Sigmoid colon (tissue), 7 donors: ENCODE results near the gene TUBAL3. TPM values are rescaled to one million over a fixed set of nuclear protein-coding genes. Genes with fewer than 3 reads are reported as not detected.
"Not testable (repeated sequence)": the region's sequence is repeated elsewhere in the genome, so short reads cannot be mapped to it uniquely, and the experiment has no call there.

ENCODE experiments used
- DNase-seq: peaks from one replicate; pipeline ENCODE4 v3.0.0-alpha.2; 2019
- H3K27ac ChIP-seq, 4 donors: fragments of 200-600 bp; sonication (generic); one replicate each; pipeline ENCODE4 v1.5.1; 2016 to 2019; ENCODE audit warnings: mild to moderate bottlenecking in 1 of 4
- H3K27me3 ChIP-seq, 3 donors: fragments of 200-600 bp; sonication (generic); one replicate each; pipeline ENCODE4 v1.5.1; 2019; ENCODE audit warnings: mild to moderate bottlenecking in 1 of 3
- H3K36me3 ChIP-seq, 4 donors: fragments of 200-600 bp; sonication (generic); one replicate each; pipeline ENCODE4 v1.5.1; 2016 to 2019
- H3K4me1 ChIP-seq, 4 donors: fragments of 200-600 bp; sonication (generic); one replicate each; pipeline ENCODE4 v1.5.1; 2017 to 2019
- H3K4me3 ChIP-seq, 4 donors: fragments of 200-600 bp; sonication (generic); one replicate each; pipeline ENCODE4 v1.5.1; 2017 to 2019; ENCODE audit warnings: mild to moderate bottlenecking in 2 of 4, moderate library complexity in 1 of 4
- H3K9me3 ChIP-seq, 4 donors: fragments of 200-600 bp in 3 of 4; sonication (generic) in 3 of 4; one replicate each; pipeline versions ENCODE4 v1.5.1 to v1.6.1; 2013 to 2019
- EP300 ChIP-seq, 4 donors: sonication (generic); formaldehyde crosslinking; IDR thresholded peaks; one replicate each; pipeline ENCODE4 v1.6.1; 2017; ENCODE audit warnings: antibody characterized with exemption in 4 of 4
- POLR2A ChIP-seq, 2 donors: fragments of 450-650 bp; IDR thresholded peaks; one replicate each; pipeline ENCODE4 v1.6.1; 2016; ENCODE audit warnings: antibody characterized with exemption in 2 of 2, mild to moderate bottlenecking in 2 of 2, moderate library complexity in 2 of 2
- POLR2AphosphoS5 ChIP-seq, 4 donors: sonication (generic); formaldehyde crosslinking; IDR thresholded peaks; one replicate each; pipeline ENCODE4 v1.6.1; 2017; ENCODE audit warnings: antibody characterized with exemption in 4 of 4
- WGBS, 2 donors: extraction: QIAGEN DNeasy Blood & Tissue Kit; methylation state at CpG; one replicate each; pipeline ENCODE4 v1.1.7; 2013; 5-methylcytosine and 5-hydroxymethylcytosine counted together
- intact Hi-C: fragments of 100-400 bp; cut with DNase I; formaldehyde crosslinking; loops from one replicate; pipeline ENCODE4 v1.15.1; 2023
- polyA plus RNA-seq, 3 donors: library from polyadenylated mRNA; stranded (reverse); fragments of 200-250 nt; gene quantifications; one replicate each; pipeline ENCODE4 v1.2.3, GENCODE V29; 2013
- total RNA-seq, 4 donors: library from RNA; depleted of rRNA; stranded (reverse); fragments of >200 nt; gene quantifications; one replicate each; pipeline ENCODE4 v1.1.0, GENCODE V29; 2016
- TF ChIP-seq, protein P1 (sequence below), 4 experiments: fragments of 450-650 bp in 3 of 4; fragments of 200-600 bp in 1 of 4; IDR thresholded peaks; one replicate each; pipeline ENCODE4 v1.5.1; 2016 to 2019; ENCODE audit warnings: antibody characterized with exemption in 4 of 4, mild to moderate bottlenecking in 3 of 4, moderate library complexity in 2 of 4
- donor health status: healthy with polysubstance abuse.
- donor health status: Bipolar disorder and iron deficiency.
- donor health status: healthy.

The TUBAL3 gene
- total and polyA plus RNA-seq, 7 donors: 15.3 to 52.2 (median 40.8) TPM; not detected in 4

DNA sequence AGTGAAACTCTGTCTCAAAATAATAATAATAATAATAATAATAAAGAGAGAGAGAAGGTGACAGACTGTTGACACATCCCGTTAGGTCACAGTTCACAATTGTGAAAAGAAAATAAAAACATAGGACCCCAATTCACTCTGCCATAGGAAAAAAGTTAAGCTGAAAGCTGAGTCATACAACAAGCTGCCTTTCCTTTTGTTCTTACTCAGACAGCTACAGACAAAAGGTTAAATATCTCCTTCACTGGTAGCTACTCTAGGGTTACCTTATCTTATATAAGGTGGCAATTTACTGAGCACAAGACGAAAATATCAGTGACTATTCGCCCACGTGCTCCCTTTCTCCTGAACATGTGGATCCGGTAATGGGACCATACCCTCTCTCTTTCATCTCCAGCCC, 17.5 kb downstream of the TUBAL3 start:
- WGBS, 2 donors: 88 to 89% methylated on average over 5 of the region's 5 CpGs
- no peak for DNase-seq
- H3K27ac ChIP-seq: no peak overlapping the region
- no peaks in the 10 kb centered on the region for H3K36me3 ChIP-seq
- intact Hi-C loops: no loop called here
- no peak for TF ChIP-seq POLR2AphosphoS5 (IDR thresholded peaks at IDR 0.05)
- TF ChIP-seq, protein P1, sequence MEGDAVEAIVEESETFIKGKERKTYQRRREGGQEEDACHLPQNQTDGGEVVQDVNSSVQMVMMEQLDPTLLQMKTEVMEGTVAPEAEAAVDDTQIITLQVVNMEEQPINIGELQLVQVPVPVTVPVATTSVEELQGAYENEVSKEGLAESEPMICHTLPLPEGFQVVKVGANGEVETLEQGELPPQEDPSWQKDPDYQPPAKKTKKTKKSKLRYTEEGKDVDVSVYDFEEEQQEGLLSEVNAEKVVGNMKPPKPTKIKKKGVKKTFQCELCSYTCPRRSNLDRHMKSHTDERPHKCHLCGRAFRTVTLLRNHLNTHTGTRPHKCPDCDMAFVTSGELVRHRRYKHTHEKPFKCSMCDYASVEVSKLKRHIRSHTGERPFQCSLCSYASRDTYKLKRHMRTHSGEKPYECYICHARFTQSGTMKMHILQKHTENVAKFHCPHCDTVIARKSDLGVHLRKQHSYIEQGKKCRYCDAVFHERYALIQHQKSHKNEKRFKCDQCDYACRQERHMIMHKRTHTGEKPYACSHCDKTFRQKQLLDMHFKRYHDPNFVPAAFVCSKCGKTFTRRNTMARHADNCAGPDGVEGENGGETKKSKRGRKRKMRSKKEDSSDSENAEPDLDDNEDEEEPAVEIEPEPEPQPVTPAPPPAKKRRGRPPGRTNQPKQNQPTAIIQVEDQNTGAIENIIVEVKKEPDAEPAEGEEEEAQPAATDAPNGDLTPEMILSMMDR (IDR thresholded peaks at IDR 0.05): no peak
- TF ChIP-seq EP300 (IDR thresholded peaks at IDR 0.05): no peak
- TF ChIP-seq POLR2A (IDR thresholded peaks at IDR 0.05): no peak
- H3K27me3 ChIP-seq: no peaks in the 10 kb centered on the region
- H3K9me3 ChIP-seq: peaks cover 0 to 15% (median 2%) of the 10 kb centered on the region in 4 donors
- no peaks in the 10 kb centered on the region for H3K4me1 ChIP-seq
- H3K4me3 ChIP-seq: no peak overlapping the region

DNA sequence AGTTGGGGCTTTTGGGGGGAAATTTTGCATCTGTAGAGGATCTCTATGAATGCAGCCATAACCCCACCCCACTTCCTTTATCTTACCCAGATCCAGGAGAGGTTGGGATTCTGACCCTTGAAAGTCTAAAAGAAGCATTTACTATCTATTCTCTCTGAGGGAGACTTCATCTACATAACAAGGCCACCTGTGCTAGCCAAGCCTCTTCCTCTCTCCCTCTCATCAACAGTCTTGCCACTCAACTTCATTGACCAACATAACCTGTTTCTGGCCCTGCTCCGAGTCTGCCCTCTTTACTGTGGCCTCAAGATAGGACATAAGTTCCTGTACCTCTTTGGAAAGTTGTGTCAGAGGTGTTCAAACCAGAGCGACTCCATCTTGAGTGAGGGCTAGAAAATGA, 19.4 kb downstream of the TUBAL3 start:
- WGBS, 2 donors: 90 to 93% methylated on average over 2 of the region's 2 CpGs
- no peaks in the 10 kb centered on the region for H3K36me3 ChIP-seq
- H3K4me1 ChIP-seq: no peaks in the 10 kb centered on the region
- peaks cover 0 to 7% (median 0%) of the 10 kb centered on the region in 4 donors for H3K9me3 ChIP-seq
- intact Hi-C loops: no loop called here
- no peak overlapping the region for H3K4me3 ChIP-seq
- H3K27me3 ChIP-seq: no peaks in the 10 kb centered on the region
- no peak for TF ChIP-seq POLR2AphosphoS5 (IDR thresholded peaks at IDR 0.05)
- TF ChIP-seq EP300 (IDR thresholded peaks at IDR 0.05): no peak
- no peak for TF ChIP-seq POLR2A (IDR thresholded peaks at IDR 0.05)
- TF ChIP-seq, protein P1 (IDR thresholded peaks at IDR 0.05): no peak
- no peak overlapping the region for H3K27ac ChIP-seq
- DNase-seq: no peak

DNA sequence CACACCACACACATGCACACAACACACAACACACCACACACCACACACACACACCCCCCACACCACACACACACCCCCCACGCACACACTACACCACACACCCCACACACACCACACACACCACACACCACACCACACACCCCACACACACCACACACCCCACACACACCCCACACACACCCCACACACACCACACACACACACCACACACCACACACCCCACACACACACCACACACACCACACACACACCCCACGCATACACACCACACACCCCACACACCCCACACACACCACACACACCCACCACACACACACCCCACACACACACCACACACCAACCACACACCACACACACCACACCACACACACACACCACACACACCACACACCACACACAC, 23.4 kb downstream of the TUBAL3 start:
- intact Hi-C loops: no loop called here
- Histone ChIP-seq H3K4me3 (no peak overlapping the region), H3K36me3 (no peaks in the 10 kb centered on the region), H3K4me1 (no peaks in the 10 kb centered on the region), H3K9me3 (no peaks in the 10 kb centered on the region), H3K27ac (no peak overlapping the region), H3K27me3 (no peaks in the 10 kb centered on the region)
- TF ChIP-seq POLR2AphosphoS5 (IDR thresholded peaks at IDR 0.05) (no peak), POLR2A (IDR thresholded peaks at IDR 0.05) (no peak), EP300 (IDR thresholded peaks at IDR 0.05) (no peak)
- TF ChIP-seq, protein P1 (IDR thresholded peaks at IDR 0.05): no peak
- DNase-seq: no peak
- WGBS, 2 donors: 93 to 95% methylated on average over 2 of the region's 2 CpGs

GRCh38 chr10:5380395-5380794, 24.2 kb downstream of the TUBAL3 start:
- H3K27ac ChIP-seq, H3K36me3 ChIP-seq, H3K9me3 ChIP-seq, DNase-seq, H3K4me3 ChIP-seq, H3K27me3 ChIP-seq, H3K4me1 ChIP-seq, intact Hi-C loops: not testable (repeated sequence)
- 90% methylated on average over 12 of the region's 12 CpGs for WGBS, 2 donors

DNA sequence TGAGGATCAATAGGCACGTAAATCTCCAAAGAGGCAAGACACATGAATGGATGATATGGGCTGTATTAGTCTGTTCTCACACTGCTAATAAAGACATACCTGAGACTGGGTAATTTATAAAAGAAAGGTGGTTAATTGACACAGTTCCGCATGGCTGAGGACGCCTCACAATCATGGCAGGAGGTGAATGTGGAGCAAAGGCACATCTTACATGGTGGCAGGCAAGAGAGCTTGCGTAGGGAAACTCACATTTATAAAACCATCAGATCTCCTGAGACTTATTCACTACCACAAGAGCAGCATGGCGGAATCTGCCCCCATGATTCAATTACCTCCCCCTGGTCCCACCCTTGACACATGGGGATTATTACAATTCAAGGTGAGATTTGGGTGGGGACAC, 25.4 kb downstream of the TUBAL3 start:
- DNase-seq, H3K4me1 ChIP-seq, H3K9me3 ChIP-seq, H3K4me3 ChIP-seq, H3K27me3 ChIP-seq, H3K27ac ChIP-seq, intact Hi-C loops, H3K36me3 ChIP-seq: not testable (repeated sequence)
- WGBS, 2 donors: 95 to 97% methylated on average over 5 of the region's 5 CpGs

GRCh38 chr10:5376450-5376849, 28.2 kb downstream of the TUBAL3 start:
- TF ChIP-seq EP300 (IDR thresholded peaks at IDR 0.05) (no peak), POLR2A (IDR thresholded peaks at IDR 0.05) (no peak), POLR2AphosphoS5 (IDR thresholded peaks at IDR 0.05) (no peak)
- TF ChIP-seq, protein P1 (IDR thresholded peaks at IDR 0.05): no peak
- WGBS, 2 donors: 73 to 83% methylated on average over 4 of the region's 4 CpGs
- Histone ChIP-seq H3K4me1 (no peaks in the 10 kb centered on the region), H3K27me3 (no peaks in the 10 kb centered on the region), H3K9me3 (no peaks in the 10 kb centered on the region), H3K27ac (no peak overlapping the region), H3K36me3 (no peaks in the 10 kb centered on the region), H3K4me3 (no peak overlapping the region)
- intact Hi-C loops: no loop called here
- DNase-seq: no peak
